ENCODE measurements around the gene FBXO10. TPM values are rescaled to one million over a fixed set of nuclear protein-coding genes. Genes with fewer than 3 reads are reported as not detected.

The FBXO10 gene
- polyA plus RNA-seq, 1 donor: 5.7 TPM

DNA sequence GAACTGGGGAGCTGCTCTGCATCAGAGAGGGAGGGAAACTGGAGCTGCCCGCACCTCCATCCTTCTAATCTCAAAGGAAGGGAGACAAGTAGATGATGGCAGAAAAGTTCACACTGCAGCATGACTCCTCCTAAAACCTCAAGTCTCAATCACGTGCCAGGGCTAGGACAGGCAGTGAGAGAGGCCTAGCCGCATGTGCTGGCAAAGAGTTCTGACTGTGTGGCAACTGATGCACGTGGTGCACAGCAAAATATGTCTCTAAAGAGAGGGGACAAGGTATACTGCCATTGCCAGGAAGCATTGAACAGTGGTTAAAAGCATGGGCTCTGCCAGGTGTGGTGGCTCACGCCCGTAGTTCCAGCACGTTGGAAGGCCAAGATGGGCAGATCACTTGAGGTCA lies 38.1 kb downstream of the FBXO10 start:
- H3K9me3 ChIP-seq (ENCODE audit: control insufficient read depth, low read depth, low read length): no peaks in the 10 kb centered on the region
- H3K27me3 ChIP-seq (ENCODE audit: control insufficient read depth, insufficient read depth, low read length): no peaks in the 10 kb centered on the region
- peaks cover 22% of the 10 kb centered on the region for H3K36me3 ChIP-seq (ENCODE audit: control insufficient read depth, insufficient read depth, low read length)
- no peak overlapping the region for H3K27ac ChIP-seq (ENCODE audit: low read length)
- WGBS (ENCODE audit: insufficient coverage, low lambda C conversion rate): no CpG with 5 or more reads among the region's 7 CpGs
- no peak for DNase-seq
- no peak overlapping the region for H3K4me3 ChIP-seq (ENCODE audit: low read length)
- H3K4me1 ChIP-seq (ENCODE audit: control insufficient read depth, insufficient read depth, low read length): no peaks in the 10 kb centered on the region

GRCh38 chr9:37534901-37535300 lies 41.3 kb downstream of the FBXO10 start:
- Histone ChIP-seq H3K4me1 (ENCODE audit: control insufficient read depth, insufficient read depth, low read length) (no peaks in the 10 kb centered on the region), H3K9me3 (ENCODE audit: control insufficient read depth, low read depth, low read length) (no peaks in the 10 kb centered on the region), H3K27me3 (ENCODE audit: control insufficient read depth, insufficient read depth, low read length) (no peaks in the 10 kb centered on the region), H3K4me3 (ENCODE audit: low read length) (no peak overlapping the region), H3K27ac (ENCODE audit: low read length) (no peak overlapping the region), H3K36me3 (ENCODE audit: control insufficient read depth, insufficient read depth, low read length) (peaks cover 19% of the 10 kb centered on the region)
- no CpG with 5 or more reads among the region's 10 CpGs for WGBS (ENCODE audit: insufficient coverage, low lambda C conversion rate)
- DNase-seq: no peak

- DNase-seq: no peak
- peaks cover 19% of the 10 kb centered on the region for H3K36me3 ChIP-seq (ENCODE audit: control insufficient read depth, insufficient read depth, low read length)
- H3K4me3 ChIP-seq (ENCODE audit: low read length): no peak overlapping the region
- H3K27ac ChIP-seq (ENCODE audit: low read length): no peak overlapping the region
- H3K9me3 ChIP-seq (ENCODE audit: control insufficient read depth, low read depth, low read length): no peaks in the 10 kb centered on the region
- WGBS (ENCODE audit: insufficient coverage, low lambda C conversion rate): no CpG with 5 or more reads among the region's 7 CpGs
- no peaks in the 10 kb centered on the region for H3K4me1 ChIP-seq (ENCODE audit: control insufficient read depth, insufficient read depth, low read length)
- no peaks in the 10 kb centered on the region for H3K27me3 ChIP-seq (ENCODE audit: control insufficient read depth, insufficient read depth, low read length)
Observed at GRCh38 chr9:37534412-37534811, 41.8 kb downstream of the FBXO10 start.

DNA sequence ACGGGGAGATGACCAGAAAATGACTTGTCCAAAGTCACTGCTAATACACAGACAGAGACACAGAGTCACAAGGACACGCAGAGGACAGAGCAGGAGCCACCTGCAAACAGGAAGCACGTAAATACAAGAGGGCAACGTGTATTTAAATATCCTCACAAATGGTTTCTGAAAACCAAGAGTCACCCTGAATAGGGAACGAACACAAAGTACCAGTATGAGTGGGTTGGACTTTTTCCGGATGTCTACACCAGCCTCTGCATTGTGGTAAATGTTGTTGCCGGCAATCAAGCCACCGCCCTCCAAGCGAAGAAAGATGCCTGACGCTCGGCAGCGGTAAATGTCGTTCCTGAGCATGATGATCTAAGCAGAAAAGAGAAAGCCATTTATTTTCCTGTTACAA lies 44.5 kb downstream of the FBXO10 start:
- Histone ChIP-seq H3K27ac (ENCODE audit: low read length) (no peak overlapping the region), H3K27me3 (ENCODE audit: control insufficient read depth, insufficient read depth, low read length) (no peaks in the 10 kb centered on the region), H3K9me3 (ENCODE audit: control insufficient read depth, low read depth, low read length) (no peaks in the 10 kb centered on the region), H3K4me1 (ENCODE audit: control insufficient read depth, insufficient read depth, low read length) (no peaks in the 10 kb centered on the region), H3K36me3 (ENCODE audit: control insufficient read depth, insufficient read depth, low read length) (peaks cover 16% of the 10 kb centered on the region), H3K4me3 (ENCODE audit: low read length) (no peak overlapping the region)
- no peak for DNase-seq
- no CpG with 5 or more reads among the region's 13 CpGs for WGBS (ENCODE audit: insufficient coverage, low lambda C conversion rate)

GRCh38 chr9:37528652-37529471 lies 47.3 kb downstream of the FBXO10 start:
- Histone ChIP-seq H3K4me1 (ENCODE audit: control insufficient read depth, insufficient read depth, low read length) (no peaks in the 10 kb centered on the region), H3K36me3 (ENCODE audit: control insufficient read depth, insufficient read depth, low read length) (peaks cover 24% of the 10 kb centered on the region), H3K27me3 (ENCODE audit: control insufficient read depth, insufficient read depth, low read length) (no peaks in the 10 kb centered on the region), H3K4me3 (ENCODE audit: low read length) (no peak overlapping the region), H3K27ac (ENCODE audit: low read length) (no peak overlapping the region), H3K9me3 (ENCODE audit: control insufficient read depth, low read depth, low read length) (no peaks in the 10 kb centered on the region)
- WGBS (ENCODE audit: insufficient coverage, low lambda C conversion rate): no CpG with 5 or more reads among the region's 18 CpGs
- no peak for DNase-seq

GRCh38 chr9:37523916-37524315 lies 52.3 kb downstream of the FBXO10 start:
- no peak overlapping the region for H3K27ac ChIP-seq (ENCODE audit: low read length)
- no peak for DNase-seq
- no peaks in the 10 kb centered on the region for H3K27me3 ChIP-seq (ENCODE audit: control insufficient read depth, insufficient read depth, low read length)
- peaks cover 3% of the 10 kb centered on the region for H3K9me3 ChIP-seq (ENCODE audit: control insufficient read depth, low read depth, low read length)
- peaks cover 40% of the 10 kb centered on the region for H3K36me3 ChIP-seq (ENCODE audit: control insufficient read depth, insufficient read depth, low read length)
- no CpG with 5 or more reads among the region's 6 CpGs for WGBS (ENCODE audit: insufficient coverage, low lambda C conversion rate)
- no peaks in the 10 kb centered on the region for H3K4me1 ChIP-seq (ENCODE audit: control insufficient read depth, insufficient read depth, low read length)
- no peak overlapping the region for H3K4me3 ChIP-seq (ENCODE audit: low read length)

- Histone ChIP-seq H3K4me3 (ENCODE audit: low read length) (no peak overlapping the region), H3K36me3 (ENCODE audit: control insufficient read depth, insufficient read depth, low read length) (peaks cover 37% of the 10 kb centered on the region), H3K27me3 (ENCODE audit: control insufficient read depth, insufficient read depth, low read length) (no peaks in the 10 kb centered on the region), H3K9me3 (ENCODE audit: control insufficient read depth, low read depth, low read length) (peaks cover 3% of the 10 kb centered on the region), H3K4me1 (ENCODE audit: control insufficient read depth, insufficient read depth, low read length) (no peaks in the 10 kb centered on the region), H3K27ac (ENCODE audit: low read length) (no peak overlapping the region)
- DNase-seq: no peak
- WGBS (ENCODE audit: insufficient coverage, low lambda C conversion rate): no CpG with 5 or more reads among the region's 2 CpGs
Observed at GRCh38 chr9:37522971-37523370, 53.2 kb downstream of the FBXO10 start.

DNA sequence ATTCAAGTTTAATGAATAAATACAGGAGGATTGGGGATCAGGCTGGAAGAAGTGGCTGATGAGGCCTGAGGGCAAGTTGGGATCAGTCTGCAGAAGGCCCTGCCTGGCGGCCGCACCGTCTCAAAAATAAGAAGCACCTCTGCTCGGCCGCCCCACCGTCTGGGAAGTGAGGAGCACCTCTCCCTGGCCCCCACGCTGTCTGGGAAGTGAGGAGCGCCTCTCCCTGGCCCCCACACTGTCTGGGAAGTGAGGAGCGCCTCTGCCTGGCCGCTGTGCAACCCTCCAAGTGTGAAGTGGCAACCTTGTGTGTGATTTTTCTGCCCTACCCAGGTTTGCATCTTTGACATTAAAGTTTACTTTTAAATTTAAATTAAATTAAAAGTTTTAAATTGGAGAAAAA lies 55.1 kb downstream of the FBXO10 start:
- Histone ChIP-seq H3K27ac (ENCODE audit: low read length) (no peak overlapping the region), H3K9me3 (ENCODE audit: control insufficient read depth, low read depth, low read length) (peaks cover 3% of the 10 kb centered on the region), H3K4me3 (ENCODE audit: low read length) (no peak overlapping the region), H3K36me3 (ENCODE audit: control insufficient read depth, insufficient read depth, low read length) (peaks cover 39% of the 10 kb centered on the region), H3K4me1 (ENCODE audit: control insufficient read depth, insufficient read depth, low read length) (no peaks in the 10 kb centered on the region), H3K27me3 (ENCODE audit: control insufficient read depth, insufficient read depth, low read length) (no peaks in the 10 kb centered on the region)
- no CpG with 5 or more reads among the region's 10 CpGs for WGBS (ENCODE audit: insufficient coverage, low lambda C conversion rate)
- DNase-seq: no peak

DNA sequence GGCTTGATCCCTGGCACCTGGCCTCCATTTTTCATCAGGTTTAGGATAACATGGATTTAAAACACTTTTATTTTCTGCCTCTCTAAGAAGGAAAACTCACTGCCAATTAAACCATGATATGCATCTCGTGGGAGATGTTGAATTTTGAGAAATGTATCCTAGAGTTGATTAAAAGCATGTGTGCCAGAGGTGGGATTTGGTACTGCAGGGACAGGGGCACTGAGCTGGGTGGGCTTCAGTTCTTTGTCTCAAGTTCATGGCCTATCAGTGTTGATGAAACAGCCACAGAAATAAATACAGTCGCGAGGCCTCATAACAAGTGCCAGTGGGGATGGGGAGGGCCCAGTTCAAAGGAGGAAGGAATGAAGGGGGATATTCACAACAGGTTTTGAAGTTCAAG lies 55.5 kb downstream of the FBXO10 start:
- H3K36me3 ChIP-seq (ENCODE audit: control insufficient read depth, insufficient read depth, low read length): peaks cover 40% of the 10 kb centered on the region
- no CpG with 5 or more reads among the region's 3 CpGs for WGBS (ENCODE audit: insufficient coverage, low lambda C conversion rate)
- H3K4me3 ChIP-seq (ENCODE audit: low read length): no peak overlapping the region
- no peak overlapping the region for H3K27ac ChIP-seq (ENCODE audit: low read length)
- no peaks in the 10 kb centered on the region for H3K4me1 ChIP-seq (ENCODE audit: control insufficient read depth, insufficient read depth, low read length)
- H3K27me3 ChIP-seq (ENCODE audit: control insufficient read depth, insufficient read depth, low read length): no peaks in the 10 kb centered on the region
- DNase-seq: no peak
- H3K9me3 ChIP-seq (ENCODE audit: control insufficient read depth, low read depth, low read length): peaks cover 3% of the 10 kb centered on the region

GRCh38 chr9:37517923-37518322 lies 58.3 kb downstream of the FBXO10 start:
- no peak overlapping the region for H3K4me3 ChIP-seq (ENCODE audit: low read length)
- no peaks in the 10 kb centered on the region for H3K27me3 ChIP-seq (ENCODE audit: control insufficient read depth, insufficient read depth, low read length)
- H3K27ac ChIP-seq (ENCODE audit: low read length): no peak overlapping the region
- DNase-seq: no peak
- peaks cover 32% of the 10 kb centered on the region for H3K36me3 ChIP-seq (ENCODE audit: control insufficient read depth, insufficient read depth, low read length)
- no peaks in the 10 kb centered on the region for H3K4me1 ChIP-seq (ENCODE audit: control insufficient read depth, insufficient read depth, low read length)
- no CpG with 5 or more reads among the region's 13 CpGs for whole genome bisulfite sequencing (ENCODE audit: insufficient coverage, low lambda C conversion rate)
- peaks cover 3% of the 10 kb centered on the region for H3K9me3 ChIP-seq (ENCODE audit: control insufficient read depth, low read depth, low read length)

Measured in large intestine (tissue), 3 donors.